PC-3 (cell line): ENCODE data around the gene ENTHD1.

ENCODE experiments used
- CTCF ChIP-seq: fragments of 300-600 bp; sonication (generic); conservative IDR thresholded peaks from 2 replicates; pipeline ENCODE4 v1.5.1; 2017; ENCODE audit warnings: antibody characterized with exemption, low read depth, mild to moderate bottlenecking, low read length
- EZH2 ChIP-seq: fragments of 300-600 bp; sonication (generic); IDR thresholded peaks from one replicate; pipeline ENCODE4 v1.6.1; 2017; ENCODE audit warnings: antibody characterized with exemption, mild to moderate bottlenecking, low read length; ENCODE audit not compliant: unreplicated experiment

- TF ChIP-seq EZH2 (no peak), CTCF (no peak)
Observed at GRCh38 chr22:39936523-39937145, 43.1 kb upstream of the ENTHD1 start.
